Esophagus squamous epithelium (tissue), 4 donors: ENCODE results near the gene CLEC20A.

ENCODE experiments used
- CTCF ChIP-seq, 6 experiments: fragments of 450-650 bp in 4 of 6; fragments of 200-600 bp in 2 of 6; sonication (generic) in 2 of 6; IDR thresholded peaks; one replicate each; pipeline ENCODE4 v1.5.1; 2016 to 2019; ENCODE audit warnings: antibody characterized with exemption in 6 of 6, mild to moderate bottlenecking in 4 of 6, moderate library complexity in 4 of 6
- POLR2A ChIP-seq, 4 donors: fragments of 450-650 bp; IDR thresholded peaks; one replicate each; pipeline ENCODE4 v1.6.1; 2017; ENCODE audit warnings: antibody characterized with exemption in 4 of 4, mild to moderate bottlenecking in 4 of 4, moderate library complexity in 3 of 4

- no peak for TF ChIP-seq POLR2A (IDR thresholded peaks at IDR 0.05)
- TF ChIP-seq CTCF (IDR thresholded peaks at IDR 0.05), result no peak
These were observed 22.1 kb upstream of the CLEC20A start for GRCh38 chr1:178518894-178519293.
